ENCODE measurements around the gene BAG1.

DNA sequence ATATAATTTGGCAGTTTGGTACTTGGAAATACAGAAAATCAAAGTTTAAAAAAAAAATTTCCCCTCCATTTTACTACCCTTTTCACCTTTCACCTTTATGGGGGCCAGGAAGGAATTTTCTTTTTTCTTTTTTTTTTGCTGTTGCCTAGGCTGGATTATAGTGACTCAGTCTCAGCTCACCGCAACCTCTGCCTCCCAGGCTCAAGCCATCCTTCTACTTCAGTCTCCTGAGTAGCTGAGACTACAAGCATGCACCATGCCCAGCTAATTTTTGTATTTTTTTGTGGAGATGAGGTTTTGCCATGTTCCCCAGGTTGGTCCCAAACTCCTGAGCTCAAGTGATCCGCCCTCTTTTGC lies 9.4 kb upstream of the BAG1 start:
- TF ChIP-seq, protein P1, sequence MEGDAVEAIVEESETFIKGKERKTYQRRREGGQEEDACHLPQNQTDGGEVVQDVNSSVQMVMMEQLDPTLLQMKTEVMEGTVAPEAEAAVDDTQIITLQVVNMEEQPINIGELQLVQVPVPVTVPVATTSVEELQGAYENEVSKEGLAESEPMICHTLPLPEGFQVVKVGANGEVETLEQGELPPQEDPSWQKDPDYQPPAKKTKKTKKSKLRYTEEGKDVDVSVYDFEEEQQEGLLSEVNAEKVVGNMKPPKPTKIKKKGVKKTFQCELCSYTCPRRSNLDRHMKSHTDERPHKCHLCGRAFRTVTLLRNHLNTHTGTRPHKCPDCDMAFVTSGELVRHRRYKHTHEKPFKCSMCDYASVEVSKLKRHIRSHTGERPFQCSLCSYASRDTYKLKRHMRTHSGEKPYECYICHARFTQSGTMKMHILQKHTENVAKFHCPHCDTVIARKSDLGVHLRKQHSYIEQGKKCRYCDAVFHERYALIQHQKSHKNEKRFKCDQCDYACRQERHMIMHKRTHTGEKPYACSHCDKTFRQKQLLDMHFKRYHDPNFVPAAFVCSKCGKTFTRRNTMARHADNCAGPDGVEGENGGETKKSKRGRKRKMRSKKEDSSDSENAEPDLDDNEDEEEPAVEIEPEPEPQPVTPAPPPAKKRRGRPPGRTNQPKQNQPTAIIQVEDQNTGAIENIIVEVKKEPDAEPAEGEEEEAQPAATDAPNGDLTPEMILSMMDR (conservative IDR thresholded peaks at IDR 0.05; ENCODE audit: low read depth, low read length), result no peak
- TF ChIP-seq EZH2 (IDR thresholded peaks at IDR 0.05; ENCODE audit: low read length, unreplicated experiment), result no peak
- TF ChIP-seq EZH2phosphoT487 (IDR thresholded peaks at IDR 0.05; ENCODE audit: borderline replicate concordance, low read length), result no peak
